HepG2 (cell line): ENCODE results near the gene DNMT3L. TPM values are rescaled to one million over a fixed set of nuclear protein-coding genes. Genes with fewer than 3 reads are reported as not detected.

Experiments used
- CBX1 ChIP-seq: IDR thresholded peaks from one replicate; pipeline ENCODE4 v1.6.1; 2016; ENCODE audit warnings: antibody characterized with exemption, low read depth
- CENPX ChIP-seq: sonication (generic); formaldehyde crosslinking; IDR thresholded peaks from 2 replicates; pipeline ENCODE4 v1.9.0; 2021; ENCODE audit warnings: mild to moderate bottlenecking, missing genetic modification reagents, moderate library complexity
- FOXA3 ChIP-seq: IDR thresholded peaks from 2 replicates; pipeline ENCODE4 v1.6.1; 2016; ENCODE audit warnings: missing genetic modification reagents, missing compliant biosample characterization
- HOXA3 ChIP-seq: sonication (generic); formaldehyde crosslinking; IDR thresholded peaks from 2 replicates; pipeline ENCODE4 v1.5.0; 2020; ENCODE audit warnings: missing genetic modification reagents
- KDM2A ChIP-seq: sonication (generic); formaldehyde crosslinking; IDR thresholded peaks from 2 replicates; pipeline ENCODE4 v1.4.0; 2020; ENCODE audit warnings: low read depth, missing genetic modification reagents, borderline replicate concordance
- MXI1 ChIP-seq: IDR thresholded peaks from 3 replicates; pipeline ENCODE4 v1.6.1; 2012; ENCODE audit warnings: low read depth, low read length, inconsistent platforms, borderline replicate concordance
- PITX1 ChIP-seq: sonication (generic); formaldehyde crosslinking; IDR thresholded peaks from 2 replicates; pipeline ENCODE4 v1.5.1; 2020; ENCODE audit warnings: mild to moderate bottlenecking, missing genetic modification reagents
- RCOR2 ChIP-seq: IDR thresholded peaks from 2 replicates; pipeline ENCODE4 v1.6.1; 2016; ENCODE audit warnings: missing biosample characterization, missing genetic modification reagents
- SNRNP70 ChIP-seq: fragments of 200-400 bp; formaldehyde crosslinking; IDR thresholded peaks from 2 replicates; pipeline ENCODE4 v1.6.1; 2017; ENCODE audit warnings: mild to moderate bottlenecking, low read depth, low read length, moderate library complexity
- ZNF292 ChIP-seq: sonication (generic); formaldehyde crosslinking; IDR thresholded peaks from 2 replicates; pipeline ENCODE4 v1.8.1; 2022; ENCODE audit warnings: mild to moderate bottlenecking, low read depth, missing genetic modification reagents, borderline replicate concordance
- ZNF317 ChIP-seq: sonication (generic); formaldehyde crosslinking; IDR thresholded peaks from 2 replicates; pipeline ENCODE4 v1.5.0; 2020; ENCODE audit warnings: mild to moderate bottlenecking, missing genetic modification reagents
- ZNF333 ChIP-seq: sonication (generic); formaldehyde crosslinking; IDR thresholded peaks from 2 replicates; pipeline ENCODE4 v1.4.0; 2020; ENCODE audit warnings: mild to moderate bottlenecking, missing genetic modification reagents, borderline replicate concordance
- ZNF432 ChIP-seq: sonication (generic); formaldehyde crosslinking; IDR thresholded peaks from 2 replicates; pipeline ENCODE4 v1.5.0; 2020; ENCODE audit warnings: missing genetic modification reagents, mild to moderate bottlenecking, borderline replicate concordance
- ZNF709 ChIP-seq: sonication (generic); formaldehyde crosslinking; IDR thresholded peaks from 2 replicates; pipeline ENCODE4 v1.5.0; 2020; ENCODE audit warnings: mild to moderate bottlenecking, missing genetic modification reagents
- ZNF777 ChIP-seq: sonication (generic); formaldehyde crosslinking; IDR thresholded peaks from 2 replicates; pipeline ENCODE4 v1.4.0; 2020; ENCODE audit warnings: missing genetic modification reagents
- ZSCAN20 ChIP-seq: sonication (generic); formaldehyde crosslinking; IDR thresholded peaks from 2 replicates; pipeline ENCODE4 v1.4.0; 2020; ENCODE audit warnings: missing genetic modification reagents, mild to moderate bottlenecking, borderline replicate concordance
- polyA plus RNA-seq, 8 experiments: library from polyadenylated mRNA; depleted of rRNA in 3 of 8; stranded (reverse) in 7 of 8; unstranded in 1 of 8; fragments of >200 nt; fragmentation: Illumina TruSeq in 4 of 8; extraction: Trizol in 4 of 8; gene quantifications; 2 replicates each; pipeline versions ENCODE4 v1.2.1 to v1.2.3, GENCODE V29; 2011 to 2016; ENCODE audit warnings: low read depth in 4 of 8, missing spikeins in 1 of 8, mixed read lengths in 1 of 8; ENCODE audit not compliant: insufficient read depth in 1 of 8
- total RNA-seq, 5 experiments: library from RNA; depleted of rRNA; stranded (reverse); fragments of >200 nt; fragmentation: Illumina TruSeq; extraction: Trizol; gene quantifications; 2 replicates each; pipeline ENCODE4 v1.2.3, GENCODE V29; 2016; ENCODE audit warnings: low read depth in 1 of 5
- TF ChIP-seq, protein P1 (sequence below): sonication (generic); formaldehyde crosslinking; IDR thresholded peaks from 2 replicates; pipeline ENCODE4 v1.4.0; 2020; ENCODE audit warnings: mild to moderate bottlenecking, missing genetic modification reagents
- TF ChIP-seq, protein P2 (sequence below): sonication (generic); formaldehyde crosslinking; IDR thresholded peaks from 2 replicates; pipeline ENCODE4 v1.5.0; 2020; ENCODE audit warnings: mild to moderate bottlenecking, missing genetic modification reagents, moderate library complexity
- TF ChIP-seq, protein P3 (sequence below): sonication (generic); formaldehyde crosslinking; IDR thresholded peaks from 2 replicates; pipeline ENCODE4 v1.8.1; 2023; ENCODE audit warnings: missing genetic modification reagents, mild to moderate bottlenecking, borderline replicate concordance
- TF ChIP-seq, protein P4 (sequence below): sonication (generic); formaldehyde crosslinking; IDR thresholded peaks from 2 replicates; pipeline ENCODE4 v1.9.0; 2021; ENCODE audit warnings: missing genetic modification reagents, mild to moderate bottlenecking, borderline replicate concordance
- TF ChIP-seq, protein P5 (sequence below): fragments of 450-650 bp; IDR thresholded peaks from 2 replicates; pipeline ENCODE4 v1.6.1; 2017; ENCODE audit warnings: mild to moderate bottlenecking
- TF ChIP-seq, protein P6 (sequence below): sonication (generic); formaldehyde crosslinking; IDR thresholded peaks from 2 replicates; pipeline ENCODE4 v1.5.0; 2020; ENCODE audit warnings: missing genetic modification reagents

The DNMT3L gene
- total and polyA plus RNA-seq, 2 of the 13 experiments (the other 11 are each of a cell fraction or from before 2014, with no cell fraction given): 0.75 to 1.7 TPM

DNA sequence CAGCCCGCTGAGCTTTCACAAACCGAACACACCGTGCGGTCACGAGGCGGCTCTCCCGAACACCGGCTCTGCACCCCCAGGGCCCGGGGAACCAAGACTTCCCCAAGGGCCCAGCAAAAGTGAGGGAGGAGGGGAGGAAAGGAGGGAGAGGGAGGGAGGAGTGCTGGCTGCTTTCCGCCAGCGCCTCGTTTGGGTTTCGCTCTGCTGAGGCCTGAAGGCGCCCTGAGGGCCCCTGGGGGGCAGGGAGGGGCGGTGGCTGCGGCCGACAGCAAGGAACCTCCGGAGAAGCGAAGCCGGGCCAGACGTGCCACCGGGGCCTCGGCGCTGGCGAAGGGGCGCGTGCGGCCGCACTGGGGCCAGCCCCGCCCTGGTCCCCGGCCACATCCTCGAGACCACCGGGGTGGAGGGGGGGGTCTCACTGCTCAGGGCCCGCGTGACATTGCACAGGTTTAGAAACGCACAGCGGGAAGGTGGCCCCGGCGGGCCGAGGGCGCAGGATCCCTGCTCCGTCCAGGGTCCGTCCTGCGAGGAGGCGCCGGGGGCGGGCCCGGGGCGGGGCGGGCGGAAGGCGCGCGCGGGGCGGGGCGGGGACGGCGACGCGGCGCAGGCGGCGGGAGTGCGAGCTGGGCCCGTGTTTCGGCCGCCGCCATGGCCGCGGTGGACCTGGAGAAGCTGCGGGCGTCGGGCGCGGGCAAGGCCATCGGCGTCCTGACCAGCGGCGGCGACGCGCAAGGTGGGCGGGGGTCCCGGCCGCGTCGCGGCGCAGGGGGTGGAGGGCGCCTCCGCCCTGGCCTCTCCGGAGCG, 38.0 kb upstream of the DNMT3L start, which contains the start of gene PFKL (continued):
- TF ChIP-seq RCOR2 (CRISPR knock-in tag) (no peak), SNRNP70 (no peak), CENPX (CRISPR knock-in tag) (no peak), ZNF777 (CRISPR knock-in tag) (peak; percentile 89), CBX1 (no peak), MXI1 (peak; percentile 24; the same call in 1 of the 3 replicates), ZSCAN20 (CRISPR knock-in tag) (no peak), FOXA3 (CRISPR knock-in tag) (peak; percentile 15; the same call in 1 of the 2 replicates), PITX1 (no peak), ZNF292 (0 out of 2 replicates have a peak, but pooled peaks have one; percentile 49), ZNF317 (CRISPR knock-in tag) (no peak), ZNF432 (no peak), ZNF333 (CRISPR knock-in tag) (no peak), HOXA3 (peak; percentile 65), KDM2A (CRISPR knock-in tag) (peak; percentile 55; the same call in 1 of the 2 replicates), ZNF709 (CRISPR knock-in tag) (no peak; the same call in 1 of the 2 replicates)
- TF ChIP-seq, protein P1, sequence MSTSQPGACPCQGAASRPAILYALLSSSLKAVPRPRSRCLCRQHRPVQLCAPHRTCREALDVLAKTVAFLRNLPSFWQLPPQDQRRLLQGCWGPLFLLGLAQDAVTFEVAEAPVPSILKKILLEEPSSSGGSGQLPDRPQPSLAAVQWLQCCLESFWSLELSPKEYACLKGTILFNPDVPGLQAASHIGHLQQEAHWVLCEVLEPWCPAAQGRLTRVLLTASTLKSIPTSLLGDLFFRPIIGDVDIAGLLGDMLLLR: no peak; the same call in 1 of the 2 replicates
- TF ChIP-seq, protein P2, sequence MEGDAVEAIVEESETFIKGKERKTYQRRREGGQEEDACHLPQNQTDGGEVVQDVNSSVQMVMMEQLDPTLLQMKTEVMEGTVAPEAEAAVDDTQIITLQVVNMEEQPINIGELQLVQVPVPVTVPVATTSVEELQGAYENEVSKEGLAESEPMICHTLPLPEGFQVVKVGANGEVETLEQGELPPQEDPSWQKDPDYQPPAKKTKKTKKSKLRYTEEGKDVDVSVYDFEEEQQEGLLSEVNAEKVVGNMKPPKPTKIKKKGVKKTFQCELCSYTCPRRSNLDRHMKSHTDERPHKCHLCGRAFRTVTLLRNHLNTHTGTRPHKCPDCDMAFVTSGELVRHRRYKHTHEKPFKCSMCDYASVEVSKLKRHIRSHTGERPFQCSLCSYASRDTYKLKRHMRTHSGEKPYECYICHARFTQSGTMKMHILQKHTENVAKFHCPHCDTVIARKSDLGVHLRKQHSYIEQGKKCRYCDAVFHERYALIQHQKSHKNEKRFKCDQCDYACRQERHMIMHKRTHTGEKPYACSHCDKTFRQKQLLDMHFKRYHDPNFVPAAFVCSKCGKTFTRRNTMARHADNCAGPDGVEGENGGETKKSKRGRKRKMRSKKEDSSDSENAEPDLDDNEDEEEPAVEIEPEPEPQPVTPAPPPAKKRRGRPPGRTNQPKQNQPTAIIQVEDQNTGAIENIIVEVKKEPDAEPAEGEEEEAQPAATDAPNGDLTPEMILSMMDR (CRISPR knock-in tag): no peak; the same call in 1 of the 2 replicates
- TF ChIP-seq, protein P3, sequence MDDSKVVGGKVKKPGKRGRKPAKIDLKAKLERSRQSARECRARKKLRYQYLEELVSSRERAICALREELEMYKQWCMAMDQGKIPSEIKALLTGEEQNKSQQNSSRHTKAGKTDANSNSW (CRISPR knock-in tag): no peak
- TF ChIP-seq, protein P4, sequence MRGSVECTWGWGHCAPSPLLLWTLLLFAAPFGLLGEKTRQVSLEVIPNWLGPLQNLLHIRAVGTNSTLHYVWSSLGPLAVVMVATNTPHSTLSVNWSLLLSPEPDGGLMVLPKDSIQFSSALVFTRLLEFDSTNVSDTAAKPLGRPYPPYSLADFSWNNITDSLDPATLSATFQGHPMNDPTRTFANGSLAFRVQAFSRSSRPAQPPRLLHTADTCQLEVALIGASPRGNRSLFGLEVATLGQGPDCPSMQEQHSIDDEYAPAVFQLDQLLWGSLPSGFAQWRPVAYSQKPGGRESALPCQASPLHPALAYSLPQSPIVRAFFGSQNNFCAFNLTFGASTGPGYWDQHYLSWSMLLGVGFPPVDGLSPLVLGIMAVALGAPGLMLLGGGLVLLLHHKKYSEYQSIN (CRISPR knock-in tag): no peak
- TF ChIP-seq, protein P5, sequence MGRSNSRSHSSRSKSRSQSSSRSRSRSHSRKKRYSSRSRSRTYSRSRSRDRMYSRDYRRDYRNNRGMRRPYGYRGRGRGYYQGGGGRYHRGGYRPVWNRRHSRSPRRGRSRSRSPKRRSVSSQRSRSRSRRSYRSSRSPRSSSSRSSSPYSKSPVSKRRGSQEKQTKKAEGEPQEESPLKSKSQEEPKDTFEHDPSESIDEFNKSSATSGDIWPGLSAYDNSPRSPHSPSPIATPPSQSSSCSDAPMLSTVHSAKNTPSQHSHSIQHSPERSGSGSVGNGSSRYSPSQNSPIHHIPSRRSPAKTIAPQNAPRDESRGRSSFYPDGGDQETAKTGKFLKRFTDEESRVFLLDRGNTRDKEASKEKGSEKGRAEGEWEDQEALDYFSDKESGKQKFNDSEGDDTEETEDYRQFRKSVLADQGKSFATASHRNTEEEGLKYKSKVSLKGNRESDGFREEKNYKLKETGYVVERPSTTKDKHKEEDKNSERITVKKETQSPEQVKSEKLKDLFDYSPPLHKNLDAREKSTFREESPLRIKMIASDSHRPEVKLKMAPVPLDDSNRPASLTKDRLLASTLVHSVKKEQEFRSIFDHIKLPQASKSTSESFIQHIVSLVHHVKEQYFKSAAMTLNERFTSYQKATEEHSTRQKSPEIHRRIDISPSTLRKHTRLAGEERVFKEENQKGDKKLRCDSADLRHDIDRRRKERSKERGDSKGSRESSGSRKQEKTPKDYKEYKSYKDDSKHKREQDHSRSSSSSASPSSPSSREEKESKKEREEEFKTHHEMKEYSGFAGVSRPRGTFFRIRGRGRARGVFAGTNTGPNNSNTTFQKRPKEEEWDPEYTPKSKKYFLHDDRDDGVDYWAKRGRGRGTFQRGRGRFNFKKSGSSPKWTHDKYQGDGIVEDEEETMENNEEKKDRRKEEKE: no peak
- TF ChIP-seq, protein P6, sequence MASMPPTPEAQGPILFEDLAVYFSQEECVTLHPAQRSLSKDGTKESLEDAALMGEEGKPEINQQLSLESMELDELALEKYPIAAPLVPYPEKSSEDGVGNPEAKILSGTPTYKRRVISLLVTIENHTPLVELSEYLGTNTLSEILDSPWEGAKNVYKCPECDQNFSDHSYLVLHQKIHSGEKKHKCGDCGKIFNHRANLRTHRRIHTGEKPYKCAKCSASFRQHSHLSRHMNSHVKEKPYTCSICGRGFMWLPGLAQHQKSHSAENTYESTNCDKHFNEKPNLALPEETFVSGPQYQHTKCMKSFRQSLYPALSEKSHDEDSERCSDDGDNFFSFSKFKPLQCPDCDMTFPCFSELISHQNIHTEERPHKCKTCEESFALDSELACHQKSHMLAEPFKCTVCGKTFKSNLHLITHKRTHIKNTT (CRISPR knock-in tag): no peak
